Mucosa of descending colon (tissue), 3 donors: ENCODE data around the gene MRPS33. TPM values are rescaled to one million over a fixed set of nuclear protein-coding genes. Genes with fewer than 3 reads are reported as not detected.
"Not testable (repeated sequence)": the region's sequence is repeated elsewhere in the genome, so short reads cannot be mapped to it uniquely, and the experiment has no call there.

Experiments
- ATAC-seq: fragments of 200-7000 bp; cut with Tn5 transposase; one replicate; pipeline ENCODE4 v1.9.1; 2020; ENCODE audit warnings: mild to moderate bottlenecking, moderate library complexity
- DNase-seq, 3 donors: peaks; one replicate each; pipeline ENCODE4 v3.0.0-alpha.2; 2020
- H3K36me3 ChIP-seq: fragments of 200-600 bp; one replicate; pipeline ENCODE4 v1.8.0; 2021; ENCODE audit warnings: low read depth, mild to moderate bottlenecking
- H3K4me1 ChIP-seq: fragments of 200-600 bp; one replicate; pipeline ENCODE4 v1.8.0; 2021; ENCODE audit warnings: low read depth, mild to moderate bottlenecking
- H3K4me3 ChIP-seq: fragments of 200-600 bp; one replicate; pipeline ENCODE4 v1.8.0; 2021; ENCODE audit warnings: mild to moderate bottlenecking
- H3K9me3 ChIP-seq: fragments of 200-600 bp; one replicate; pipeline ENCODE4 v1.8.0; 2021; ENCODE audit warnings: mild to moderate bottlenecking
- CTCF ChIP-seq: fragments of 200-600 bp; IDR thresholded peaks from one replicate; pipeline ENCODE4 v1.8.0; 2022; ENCODE audit warnings: antibody characterized with exemption, mild to moderate bottlenecking
- intact Hi-C, 2 donors: fragments of 100-400 bp; cut with DNase I in 1 of 2; cut with micrococcal nuclease in 1 of 2; formaldehyde crosslinking; loops; one replicate each; pipeline versions ENCODE4 v1.11.0 to v1.11.1; 2022; cut with DNase I, micrococcal nuclease
- total RNA-seq, 3 donors: library from RNA; stranded (reverse); fragmentation: NEBNext Ultra II Directional in 2 of 3; extraction: Animal tissue kit (Norgen Biotek cat#: 25700) in 2 of 3; gene quantifications; one replicate each; pipeline versions ENCODE4 v1.2.1 to v1.2.4, GENCODE V29; 2021 to 2023
- donor health status: DM: no; HTN: no; CAD: no; lungs with moderate emphysema.
- donor health status: DM: no; HTN: no; CAD: no.
- donor health status: DM: no; HTN: yes; CAD: no.

Gene MRPS33
- total RNA-seq, 3 donors from 2014 or later: 68.8 to 102 (median 80.1) TPM

- no peak overlapping the region for H3K4me3 ChIP-seq
- H3K9me3 ChIP-seq: no peaks in the 10 kb centered on the region
- TF ChIP-seq CTCF: no peak
- ATAC-seq: no peak
- H3K4me1 ChIP-seq: no peaks in the 10 kb centered on the region
- intact Hi-C loops: no loop called here
- H3K36me3 ChIP-seq: no peaks in the 10 kb centered on the region
- DNase-seq: no peak
Observed at GRCh38 chr7:140961117-140961516, 53.6 kb downstream of the MRPS33 start.

- DNase-seq, H3K9me3 ChIP-seq, ATAC-seq, intact Hi-C loops, H3K4me3 ChIP-seq, H3K36me3 ChIP-seq, H3K4me1 ChIP-seq: not testable (repeated sequence)
Observed at GRCh38 chr7:140956997-140957396, 57.8 kb downstream of the MRPS33 start.

Other genes with a start within 250 kb of the MRPS33 start
- 10 to 100 TPM; 25.5 to 44.2 (median 29.2) TPM for gene BRAF, start 90.0 kb downstream of the MRPS33 start, total RNA-seq
- 1 to 10 TPM in 1 of 3 donors, under 1 TPM in 2; 0.22 to 2.0 (median 0.32) TPM for gene TMEM178B, start 59.1 kb upstream of the MRPS33 start, total RNA-seq